Stimulated activated CD8-positive, alpha-beta memory T cell treated with anti-CD3 and anti-CD28 coated beads, Interleukin-7, amount 100 ng/mL, for 24 hours (primary cell): ENCODE results near the gene FBXO44.

ENCODE experiments used
- DNase-seq: peaks from one replicate; pipeline ENCODE4 v3.0.0-alpha.2; 2020; ENCODE audit warnings: low read depth

The FBXO44 gene

DNA sequence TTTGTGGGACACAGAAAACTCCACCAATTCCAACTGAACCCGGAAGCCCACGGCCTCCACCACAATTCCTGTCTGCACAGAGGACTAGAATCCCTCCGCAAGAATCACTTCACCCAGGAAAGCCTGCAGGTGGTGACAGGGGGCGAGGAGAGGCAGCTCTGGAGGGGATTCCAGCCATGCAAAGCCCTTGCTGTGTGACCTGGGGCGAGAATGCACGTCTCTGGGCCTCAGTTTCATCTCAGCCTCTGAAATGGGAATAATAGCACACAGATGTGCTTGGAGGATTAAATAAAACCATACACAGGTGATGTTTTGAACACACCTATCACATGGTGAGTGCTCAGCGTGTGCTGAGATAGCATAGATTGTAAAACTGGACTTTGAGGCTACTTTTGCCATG lies 14.6 kb upstream of the FBXO44 start:
- no peak for DNase-seq

DNA sequence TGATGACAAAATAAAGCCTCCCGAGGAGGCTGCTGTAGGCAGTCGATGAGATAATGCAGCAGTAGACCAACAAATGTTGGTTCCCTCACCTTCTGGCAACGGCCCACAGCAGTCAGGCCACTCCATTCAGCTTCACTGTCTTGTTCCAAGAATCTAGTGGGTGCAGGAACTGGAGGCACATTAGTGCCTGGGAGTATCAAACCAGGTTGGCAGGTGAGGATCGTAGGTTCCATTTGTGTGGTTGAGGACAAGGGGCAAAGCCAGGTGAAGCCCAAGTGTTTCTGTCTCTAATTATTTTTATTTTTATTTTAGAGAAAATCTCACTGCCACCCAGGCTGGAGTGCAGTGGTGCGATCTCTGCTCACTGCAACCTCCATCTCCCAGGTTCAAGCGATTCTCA lies 13.7 kb upstream of the FBXO44 start:
- DNase-seq, result no peak

DNA sequence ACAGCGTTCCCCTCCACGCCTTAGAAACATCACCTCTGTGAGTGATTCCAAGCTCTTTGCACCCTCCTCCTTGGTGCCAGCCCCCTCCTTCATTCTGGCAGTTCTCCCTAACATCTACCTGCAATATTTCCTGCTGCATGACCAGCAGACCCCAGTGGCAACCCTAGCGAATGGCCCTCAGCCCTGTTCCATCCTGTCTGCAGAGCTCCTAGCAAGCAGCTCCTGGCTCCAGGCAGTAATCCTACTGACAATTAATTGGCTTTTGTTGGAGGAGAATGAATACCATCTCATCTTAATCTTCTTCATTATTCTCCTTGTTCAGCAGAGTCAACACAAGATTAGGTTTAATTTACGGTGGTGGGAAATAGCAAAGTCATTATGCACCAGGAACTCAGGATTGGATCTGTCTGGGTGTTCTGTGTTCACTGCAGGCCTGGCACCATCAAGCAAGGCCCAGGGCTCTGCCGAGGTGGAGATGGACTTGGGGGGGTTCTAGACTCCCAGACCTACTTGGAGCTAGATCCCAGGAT lies 12.8 kb upstream of the FBXO44 start:
- no peak for DNase-seq

DNA sequence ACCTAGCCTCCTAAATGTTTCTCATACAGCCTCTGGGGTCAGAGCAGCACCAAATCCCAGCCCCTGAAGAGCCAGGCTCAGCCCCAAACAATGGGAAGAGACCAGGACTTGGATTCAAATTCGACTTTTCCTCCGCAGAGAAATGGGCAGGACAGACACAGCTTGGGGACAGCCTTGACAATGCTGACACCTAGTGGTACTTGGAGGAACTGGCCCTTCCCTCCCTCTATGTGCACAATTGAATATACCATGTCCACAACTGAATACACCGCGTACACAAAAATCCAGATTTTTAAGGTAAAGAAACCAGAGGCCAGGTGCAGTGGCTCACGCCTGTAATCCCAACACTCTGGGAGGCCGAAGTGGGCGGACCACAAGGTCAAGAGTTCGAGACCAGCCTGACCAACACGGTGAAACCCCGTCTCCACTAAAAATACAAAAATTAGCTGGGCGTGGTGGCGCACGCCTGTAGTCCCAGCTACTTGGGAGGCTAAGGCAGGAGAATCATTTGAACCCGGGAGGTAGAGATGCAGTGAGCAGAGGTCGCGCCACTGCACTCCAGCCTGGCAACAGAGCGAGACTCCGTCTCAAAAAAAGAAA lies 12.2 kb upstream of the FBXO44 start:
- DNase-seq, result peak; percentile 38

DNA sequence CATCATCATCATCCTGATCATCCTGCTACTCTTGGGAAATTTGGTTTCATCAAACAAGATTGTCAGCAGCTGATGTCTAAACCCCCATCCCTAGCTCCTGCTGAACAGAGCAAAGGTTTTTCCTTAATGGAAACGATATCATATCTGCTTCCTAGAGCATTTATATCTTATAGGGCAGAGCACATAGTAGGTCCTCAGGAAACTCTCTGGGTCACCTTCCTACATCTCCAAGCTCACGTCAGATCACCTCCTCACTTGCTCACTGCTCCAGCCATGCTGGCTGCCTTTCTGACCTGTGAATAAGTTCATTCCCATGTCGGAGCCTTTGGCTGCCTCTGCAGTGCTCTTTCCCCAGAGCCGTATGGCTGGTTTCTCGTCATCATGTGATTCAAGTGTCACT lies 10.9 kb upstream of the FBXO44 start:
- no peak for DNase-seq

DNA sequence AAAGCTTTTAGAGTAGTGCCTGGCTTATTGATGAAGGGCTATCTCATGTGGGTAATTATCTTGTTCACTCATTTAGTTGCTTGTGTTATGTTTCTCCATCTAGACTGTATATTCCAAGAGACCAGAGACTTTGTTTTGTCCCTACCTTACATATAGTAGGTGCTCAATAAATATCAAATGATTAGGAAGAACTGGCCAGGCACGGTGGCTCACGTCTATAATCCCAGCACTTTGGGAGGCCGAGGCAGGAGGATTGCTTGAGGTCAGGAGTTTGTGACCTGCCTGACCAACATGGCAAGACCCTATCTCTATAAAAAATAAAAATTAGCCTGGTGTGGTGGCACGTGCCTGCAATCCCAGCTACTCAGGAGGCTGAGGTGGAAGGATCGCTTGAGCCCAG lies 9.4 kb upstream of the FBXO44 start:
- DNase-seq, result no peak

DNA sequence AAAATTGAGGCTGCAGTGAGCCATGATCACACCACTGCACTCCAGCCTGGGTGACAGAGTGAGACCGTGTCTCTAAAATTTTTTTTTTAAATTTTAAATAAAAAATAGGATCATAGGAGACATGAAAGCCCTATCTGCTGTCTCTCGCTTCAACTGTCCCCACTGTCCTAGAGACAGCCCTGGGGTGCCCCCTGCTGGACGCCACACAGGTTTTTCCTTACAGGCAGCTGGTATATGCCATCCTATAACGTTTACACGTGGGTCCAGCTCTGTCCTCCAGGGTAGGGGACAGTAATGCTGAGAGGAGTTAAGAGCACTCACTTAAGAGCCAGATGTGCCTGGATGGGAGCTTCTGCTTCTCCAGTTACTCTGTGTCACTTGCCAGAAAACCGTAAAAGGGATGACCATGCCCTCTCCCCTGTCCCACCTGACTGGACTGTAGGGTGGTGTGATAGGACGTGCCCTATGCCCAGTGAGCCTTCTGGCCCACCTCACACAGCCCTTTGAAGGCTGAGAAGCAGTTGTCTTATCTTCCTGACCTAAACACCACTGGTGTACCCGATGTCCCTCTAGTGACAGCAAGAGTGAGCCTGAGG lies 8.9 kb upstream of the FBXO44 start:
- peak; percentile 72 for DNase-seq

DNA sequence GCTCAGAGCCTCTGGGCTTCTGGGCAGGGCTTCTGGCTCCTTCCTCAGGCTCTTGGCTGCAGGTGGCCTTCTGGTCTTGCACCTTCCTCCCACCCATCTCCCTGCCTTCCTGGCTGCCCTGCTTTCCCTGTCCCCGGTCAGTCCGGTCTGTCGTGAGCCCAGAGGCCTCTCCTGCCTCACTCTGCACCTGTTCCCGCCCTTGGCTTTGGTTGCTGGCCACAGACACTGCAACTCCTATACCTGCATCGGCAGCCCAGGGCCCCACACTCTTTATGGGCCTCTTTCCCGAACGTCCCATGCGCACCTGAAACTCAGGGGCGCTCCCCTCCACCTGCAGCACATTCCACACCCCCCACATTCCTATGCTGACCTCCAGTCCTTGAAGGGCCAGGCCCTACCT lies 8.4 kb upstream of the FBXO44 start:
- DNase-seq, result no peak

DNA sequence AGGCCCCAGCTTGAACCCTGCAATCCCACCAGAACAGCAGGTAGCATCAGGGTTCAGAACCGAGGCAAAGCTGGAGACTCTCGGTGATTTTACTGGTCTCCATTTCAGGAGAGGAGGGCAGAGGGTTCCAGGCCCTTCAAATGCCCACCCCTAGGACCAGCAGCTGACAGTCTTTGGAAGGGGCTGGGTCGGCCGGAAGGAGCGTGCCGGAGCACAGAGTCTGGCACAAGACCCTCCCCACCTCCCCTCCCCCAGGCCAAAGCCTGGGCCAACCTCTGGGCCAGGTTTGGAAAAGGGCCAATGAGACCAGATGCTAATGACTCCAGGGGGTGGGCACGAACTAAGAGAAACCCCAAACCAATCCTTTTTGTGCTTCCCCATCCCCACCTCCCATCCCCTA lies 7.3 kb upstream of the FBXO44 start:
- no peak for DNase-seq

DNA sequence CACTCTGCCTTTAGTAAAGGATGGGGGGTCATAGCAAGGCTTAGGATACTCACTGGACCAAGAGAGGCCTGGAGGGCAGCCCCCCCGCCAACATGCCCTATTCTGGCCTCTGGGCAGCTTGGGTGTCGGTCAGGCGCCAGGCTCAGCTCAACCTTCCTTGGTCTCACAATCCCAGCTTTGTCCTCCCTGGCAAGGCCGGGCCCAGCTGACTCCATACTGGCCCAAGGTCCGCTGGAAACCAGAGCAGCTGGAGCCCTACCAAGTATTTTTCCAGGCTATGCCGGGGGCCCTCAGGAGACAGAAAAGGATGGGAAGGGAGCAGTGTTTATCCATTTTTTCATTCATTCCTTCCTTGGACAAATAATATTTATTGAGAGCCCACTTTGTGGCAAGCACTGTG lies 6.6 kb upstream of the FBXO44 start:
- no peak for DNase-seq

DNA sequence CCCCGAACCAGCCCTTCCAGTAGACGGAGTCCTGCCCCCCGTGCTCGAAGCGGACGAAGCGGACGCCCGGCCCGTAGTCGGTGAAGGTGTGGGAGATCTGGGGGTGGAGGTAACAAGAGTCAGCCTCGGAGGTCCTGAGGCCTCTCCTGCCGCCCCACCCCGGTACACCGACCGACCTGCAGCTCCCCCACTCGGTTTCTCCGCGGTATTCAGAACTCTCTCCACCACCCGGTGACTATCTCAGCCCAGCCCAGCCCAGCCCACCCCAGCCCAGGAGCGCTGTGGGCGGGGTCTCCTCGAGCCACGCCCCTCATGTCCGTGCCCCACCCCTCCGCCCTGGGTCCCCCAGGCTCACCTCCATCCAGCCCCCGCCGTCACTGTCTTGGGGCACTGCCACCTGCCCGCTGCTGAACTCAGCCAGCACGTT lies 5.9 kb upstream of the FBXO44 start:
- no peak for DNase-seq

DNA sequence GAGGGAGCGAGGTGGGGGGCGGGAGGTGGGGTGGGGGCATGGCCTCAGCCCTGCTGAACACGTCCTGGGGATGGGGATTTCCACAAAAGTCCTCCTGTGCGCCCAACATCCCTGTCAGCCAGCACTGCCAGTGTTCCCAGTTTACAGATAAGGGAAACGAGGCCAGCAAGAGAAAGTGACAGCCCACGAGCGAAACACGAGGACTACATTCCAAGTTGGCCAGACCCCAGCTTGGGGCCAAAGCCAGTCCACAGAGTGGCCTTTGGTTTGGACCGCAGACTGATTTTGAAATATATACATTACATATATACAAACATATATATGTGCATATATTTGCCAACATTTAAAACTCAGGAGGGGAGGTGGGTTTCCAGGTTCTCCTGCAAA lies 5.4 kb upstream of the FBXO44 start:
- no peak for DNase-seq

DNA sequence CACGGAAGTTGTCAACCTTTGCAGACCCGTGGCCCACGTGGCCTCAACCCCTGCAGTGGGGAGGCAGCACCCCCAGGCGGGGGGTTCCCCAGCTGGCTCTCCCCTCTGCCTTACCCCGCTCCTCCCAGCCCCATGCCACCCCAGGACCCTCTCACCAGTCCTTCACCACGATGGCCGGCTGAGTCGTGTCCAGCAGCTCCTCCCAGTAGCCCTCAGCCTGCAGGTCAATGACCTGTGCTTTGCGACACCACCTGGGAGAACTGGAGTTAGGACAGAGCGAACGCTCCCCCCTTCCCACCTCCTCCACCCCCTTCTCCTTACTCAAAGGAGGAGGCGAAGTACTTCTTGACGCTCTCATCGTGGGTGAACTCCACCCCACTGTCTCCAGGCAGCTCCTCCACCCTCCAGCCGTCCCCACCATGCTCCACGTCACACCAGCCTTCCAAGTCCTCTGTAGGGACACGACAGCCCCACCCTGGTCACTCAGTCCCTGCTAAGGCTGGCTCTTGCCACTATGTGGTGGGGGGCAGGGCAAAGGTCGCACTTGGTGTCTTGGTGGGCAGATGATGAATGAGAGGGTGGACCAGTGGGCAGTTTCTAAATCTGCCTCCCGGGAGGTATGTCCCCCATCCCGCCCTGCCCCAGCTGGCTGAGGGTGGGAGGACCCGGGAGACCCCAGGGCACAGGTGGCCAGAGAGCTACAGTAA lies 4.9 kb upstream of the FBXO44 start:
- no peak for DNase-seq

DNA sequence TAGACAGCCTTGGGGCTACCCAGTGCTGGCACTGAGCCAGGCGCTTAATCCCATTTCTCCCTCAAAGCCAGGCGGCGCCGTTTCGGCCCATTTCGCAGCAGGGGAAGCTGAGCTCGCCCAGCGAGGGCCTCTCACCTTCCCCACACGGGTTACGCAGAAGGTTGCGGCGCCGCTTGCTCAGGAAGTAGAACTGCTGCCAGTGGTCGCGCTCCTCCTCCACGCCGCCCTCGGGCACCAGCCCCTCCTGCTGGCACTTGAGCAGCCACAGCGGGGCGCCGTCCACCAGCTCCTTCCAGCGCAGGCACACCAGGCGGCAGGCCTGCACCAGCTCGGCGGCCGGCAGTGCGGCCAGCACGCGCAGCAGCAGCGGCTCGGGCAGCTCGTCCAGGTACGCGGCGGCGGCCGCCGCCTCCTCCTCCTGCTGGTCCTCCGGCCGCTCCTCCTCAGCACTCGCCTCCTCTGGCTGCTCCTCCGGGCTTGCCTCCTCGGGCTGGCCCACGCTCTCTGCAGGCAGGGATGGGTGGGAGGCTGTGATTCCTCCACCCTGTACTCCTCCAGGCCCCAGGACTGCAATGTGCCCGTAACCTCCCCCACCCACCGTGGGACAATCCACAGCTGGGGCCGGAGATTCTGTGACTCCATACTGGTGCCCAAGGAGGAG lies 4.2 kb upstream of the FBXO44 start:
- peak; percentile 59 for DNase-seq

DNA sequence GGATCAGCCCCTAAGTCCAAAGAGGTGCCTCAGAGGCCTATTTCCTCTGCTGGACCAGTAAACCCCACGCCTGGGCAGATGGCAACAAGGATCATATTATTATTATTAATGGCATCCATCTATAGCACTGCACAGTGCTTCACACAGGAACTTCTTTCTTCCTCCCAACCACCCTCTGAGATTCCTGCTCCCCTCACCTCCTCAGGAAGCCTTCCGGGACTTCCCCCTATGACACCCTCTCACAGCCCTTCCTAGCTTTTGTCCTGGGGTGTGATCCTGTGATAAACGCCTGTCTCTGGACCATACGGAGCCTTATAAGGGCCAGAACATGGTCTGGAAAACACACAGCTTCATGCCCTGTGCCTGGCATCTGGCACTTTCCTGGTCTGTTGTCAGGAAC lies 3.7 kb upstream of the FBXO44 start:
- no peak for DNase-seq

DNA sequence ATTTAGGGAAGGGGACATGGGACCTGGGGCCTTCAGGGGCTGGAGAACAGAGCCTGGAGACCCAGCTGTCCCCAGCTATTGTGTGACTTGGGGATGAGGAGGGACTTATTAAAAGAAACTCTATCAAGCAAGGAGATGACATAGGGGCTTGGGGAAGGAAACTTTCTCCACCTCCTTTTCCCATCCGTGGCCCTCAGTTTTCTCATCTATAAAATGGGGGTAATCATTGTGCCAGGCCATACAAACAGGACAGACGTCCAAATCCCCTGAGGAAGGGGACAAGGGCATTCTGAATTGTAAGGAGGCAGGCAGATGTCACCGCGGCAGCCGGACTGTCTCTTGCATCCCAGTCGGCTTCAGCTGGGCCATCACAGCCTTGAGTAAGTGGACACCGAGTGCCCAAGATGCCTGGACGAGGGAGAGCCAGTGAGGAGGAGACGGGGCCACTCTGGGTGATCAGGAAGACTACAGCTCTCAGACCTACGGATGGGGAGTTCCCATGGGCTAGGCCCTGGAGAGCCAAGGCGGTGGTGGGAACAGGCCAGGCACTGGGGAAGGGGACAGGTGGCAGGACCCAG lies 2.4 kb upstream of the FBXO44 start:
- no peak for DNase-seq

DNA sequence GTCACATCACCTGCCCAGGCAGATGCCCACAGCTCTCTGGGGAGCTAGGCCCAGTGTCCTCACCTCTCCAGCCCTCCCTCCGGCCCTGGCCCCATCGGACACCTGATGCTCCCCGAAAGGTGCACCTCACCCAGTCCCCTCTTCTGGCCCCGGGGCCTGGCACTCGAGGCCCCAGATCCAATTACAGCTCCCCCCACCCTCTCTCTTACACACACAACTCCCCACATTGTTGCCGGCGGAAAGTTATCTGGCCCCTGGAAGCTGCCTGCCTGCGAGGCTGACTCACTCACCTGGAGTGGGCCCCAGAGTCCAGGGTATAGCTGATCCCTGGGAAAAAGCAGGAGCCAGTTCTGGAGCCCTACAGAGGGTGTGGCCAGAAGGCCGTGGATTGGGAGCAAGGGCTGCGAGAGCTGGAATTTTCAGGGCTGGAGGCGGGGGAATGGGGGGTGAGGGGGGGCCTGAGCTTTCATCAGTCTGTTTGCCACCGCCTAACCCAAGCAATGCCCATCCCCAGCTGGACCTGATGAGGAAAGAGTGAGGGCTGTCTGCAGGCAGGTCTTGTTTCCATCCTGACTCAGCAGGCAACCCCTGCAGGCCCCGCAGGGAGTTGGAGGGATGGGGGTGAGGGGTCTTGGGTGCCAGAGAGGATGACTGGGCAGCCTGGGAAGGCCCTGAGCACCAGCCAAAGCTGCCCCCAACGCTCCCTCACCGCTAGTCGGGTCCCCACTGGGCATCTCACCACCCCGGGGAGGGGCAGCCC lies 1.4 kb upstream of the FBXO44 start:
- no peak for DNase-seq

DNA sequence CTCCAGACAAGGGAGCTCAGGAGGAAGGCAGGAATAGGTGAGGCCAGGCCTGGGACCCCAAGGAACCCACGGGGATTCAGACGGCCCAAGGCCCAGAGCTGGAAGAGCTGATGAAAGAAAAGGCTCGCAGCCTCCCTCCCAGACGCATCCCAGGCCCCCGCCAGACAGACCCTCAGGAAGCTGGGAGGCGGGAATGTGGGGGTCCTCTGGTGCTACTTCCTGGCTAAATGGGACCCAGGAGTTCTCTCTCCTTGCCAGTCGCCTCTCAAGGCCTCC lies 878 bp upstream of the FBXO44 start:
- DNase-seq, result no peak

DNA sequence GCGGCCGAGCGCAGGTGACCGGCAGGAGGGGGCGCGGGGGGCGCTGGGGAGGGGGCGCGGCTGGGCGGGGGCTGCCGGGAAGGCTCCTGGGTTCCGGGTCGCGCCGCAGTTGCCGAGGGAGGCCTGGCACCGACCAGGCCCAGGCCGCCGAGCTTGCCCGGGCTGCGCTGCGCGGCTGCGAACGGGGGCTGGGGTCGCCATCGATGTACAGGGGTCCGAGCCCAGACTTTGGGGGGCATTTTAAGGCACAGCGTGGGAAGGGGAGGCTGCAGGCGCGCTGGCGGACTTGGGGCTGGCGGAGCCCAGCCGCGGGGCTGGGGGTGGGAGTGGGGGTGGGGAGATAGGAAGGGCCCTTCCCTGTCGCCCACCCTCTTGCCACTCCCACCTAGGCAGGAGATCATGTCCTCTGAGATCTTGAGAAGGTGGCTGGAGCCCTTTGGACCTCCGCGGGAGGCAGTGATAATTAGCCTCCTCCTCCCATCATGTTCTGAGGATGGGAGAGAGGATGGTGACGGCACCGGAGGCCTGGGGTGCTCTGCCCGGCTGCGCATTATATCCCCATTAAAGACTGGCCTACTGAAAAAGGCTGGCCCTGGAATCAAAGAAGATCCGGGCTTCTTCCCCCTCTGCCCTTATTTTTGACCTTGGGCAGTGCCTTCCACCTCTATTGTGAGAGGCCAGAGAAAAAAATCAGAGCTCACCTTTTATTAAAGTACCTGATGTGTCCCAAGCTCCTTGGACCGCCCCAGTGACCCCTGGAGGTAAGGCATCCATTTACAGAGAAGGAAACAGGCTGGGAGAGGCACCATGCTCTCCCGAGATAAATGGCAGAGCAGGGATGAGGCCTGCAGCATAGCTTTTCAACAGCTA lies 497 bp downstream of the FBXO44 start:
- no peak for DNase-seq

DNA sequence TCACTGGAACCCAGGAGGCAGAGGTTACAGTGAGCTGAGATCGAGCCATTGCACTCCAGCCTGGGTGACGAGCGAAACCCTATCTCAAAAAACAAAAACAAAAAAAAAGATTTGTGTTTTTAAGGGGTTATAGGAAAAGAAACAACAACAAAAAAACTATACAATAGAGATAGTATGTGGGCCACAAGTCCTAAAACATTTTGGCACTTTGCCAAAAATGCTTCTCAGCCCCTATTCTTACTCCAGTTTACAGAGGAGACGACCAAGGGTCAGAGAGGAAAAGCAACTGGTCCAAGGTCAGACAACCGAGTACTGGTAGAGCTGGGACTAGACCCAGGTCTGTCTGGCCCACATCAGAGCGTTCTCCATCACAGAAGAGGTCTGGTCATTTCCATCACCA lies 3.0 kb downstream of the FBXO44 start:
- no peak for DNase-seq

DNA sequence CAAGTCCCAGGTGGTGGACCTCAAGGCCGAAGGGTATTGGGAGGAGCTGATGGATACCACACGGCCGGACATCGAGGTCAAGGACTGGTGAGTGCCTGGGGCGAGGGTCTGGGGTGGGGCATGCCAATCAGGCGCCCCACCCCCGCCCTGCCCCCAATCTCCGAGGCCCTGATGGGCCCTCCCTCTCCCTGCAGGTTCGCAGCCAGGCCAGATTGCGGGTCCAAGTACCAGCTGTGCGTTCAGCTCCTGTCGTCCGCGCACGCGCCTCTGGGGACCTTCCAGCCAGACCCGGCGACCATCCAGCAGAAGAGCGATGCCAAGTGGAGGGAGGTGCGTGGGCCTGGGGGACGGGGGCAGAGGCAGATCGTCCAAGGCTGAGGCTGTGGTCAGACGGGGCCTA lies 3.9 kb downstream of the FBXO44 start:
- no peak for DNase-seq
